Thyroid gland (tissue), 4 donors: ENCODE results near the gene APLP2. TPM values are rescaled to one million over a fixed set of nuclear protein-coding genes. Genes with fewer than 3 reads are reported as not detected.

Experiments used
- DNase-seq, 2 donors: peaks; one replicate each; pipeline ENCODE4 v3.0.0-alpha.2; 2019
- H3K27ac ChIP-seq, 3 donors: fragments of 200-600 bp; sonication (generic); 1 replicate in 2 of 3; 2 replicates in 1 of 3; pipeline ENCODE4 v1.5.1; 2016 to 2019; ENCODE audit warnings: mild to moderate bottlenecking in 1 of 3, moderate library complexity in 1 of 3
- H3K27me3 ChIP-seq: fragments of 200-600 bp; sonication (generic); one replicate; pipeline ENCODE4 v1.5.1; 2019
- H3K36me3 ChIP-seq, 2 donors: fragments of 200-600 bp; sonication (generic); one replicate each; pipeline ENCODE4 v1.5.1; 2016 to 2019
- H3K4me1 ChIP-seq, 2 donors: fragments of 200-600 bp; sonication (generic); one replicate each; pipeline ENCODE4 v1.5.1; 2017 to 2019
- H3K4me3 ChIP-seq, 3 donors: fragments of 200-600 bp; sonication (generic); replicated peaks in 1 of 3; 1 replicate in 2 of 3; 2 replicates in 1 of 3; pipeline ENCODE4 v1.5.1; 2016; ENCODE audit warnings: mild to moderate bottlenecking in 1 of 3
- H3K9me3 ChIP-seq: fragments of 200-600 bp; sonication (generic); one replicate; pipeline ENCODE4 v1.5.1; 2017
- CTCF ChIP-seq, 6 experiments: fragments of 200-600 bp in 3 of 6; fragments of 450-650 bp in 3 of 6; sonication (generic) in 3 of 6; IDR thresholded peaks; one replicate each; pipeline ENCODE4 v1.5.1; 2016 to 2019; ENCODE audit warnings: antibody characterized with exemption in 6 of 6, mild to moderate bottlenecking in 2 of 6, inconsistent platforms in 1 of 6, moderate library complexity in 1 of 6
- POLR2A ChIP-seq, 2 donors: fragments of 450-650 bp; IDR thresholded peaks; one replicate each; pipeline ENCODE4 v1.6.1; 2017; ENCODE audit warnings: antibody characterized with exemption in 2 of 2, mild to moderate bottlenecking in 2 of 2, moderate library complexity in 1 of 2
- WGBS, 2 donors: methylation state at CpG; one replicate each; pipeline ENCODE4 v1.1.5; 2017; 5-methylcytosine and 5-hydroxymethylcytosine counted together
- intact Hi-C: fragments of 100-400 bp; cut with DNase I; formaldehyde crosslinking; loops from one replicate; pipeline ENCODE4 v1.15.1; 2023
- total RNA-seq, 4 donors: library from RNA; depleted of rRNA; stranded (reverse); fragments of >200 nt; gene quantifications; one replicate each; pipeline ENCODE4 v1.2.3, GENCODE V29; 2016

Gene APLP2
- total RNA-seq, 4 donors from 2014 or later, result 782 to 1,078 (median 902) TPM

DNA sequence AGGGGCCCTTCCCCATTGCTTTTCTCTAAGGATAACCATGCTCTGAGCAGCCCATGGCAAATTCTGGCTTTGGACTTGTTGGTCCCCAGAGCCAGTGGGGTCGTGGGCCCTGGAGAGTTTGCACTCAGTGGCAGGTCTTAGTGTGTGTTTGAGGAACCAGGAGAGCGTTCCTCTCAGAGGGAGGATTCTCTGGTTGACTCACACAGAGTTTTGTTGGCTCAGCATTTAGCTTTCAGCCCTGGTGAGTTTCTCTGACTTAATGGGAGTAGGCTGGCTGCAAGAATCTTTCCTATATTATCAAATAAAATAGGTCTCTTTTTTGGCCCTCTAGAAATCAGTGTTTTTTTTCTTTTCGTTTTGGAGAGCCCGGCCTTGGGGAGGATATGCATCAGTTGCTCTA, 110.8 kb downstream of the APLP2 start:
- TF ChIP-seq POLR2A (IDR thresholded peaks at IDR 0.05) (no peak), CTCF (IDR thresholded peaks at IDR 0.05) (no peak)
- no peaks in the 10 kb centered on the region for H3K9me3 ChIP-seq
- intact Hi-C loops, result no loop called here
- peak overlapping the region; percentile 80 to 95 (median 90) for H3K27ac ChIP-seq
- no peak overlapping the region for H3K4me3 ChIP-seq
- 33 to 43% methylated on average over 4 of the region's 4 CpGs for WGBS, 2 donors
- DNase-seq, result peak; percentile 41 to 47
- no peaks in the 10 kb centered on the region for H3K36me3 ChIP-seq
- H3K27me3 ChIP-seq, result no peaks in the 10 kb centered on the region
- peaks cover 44 to 56% of the 10 kb centered on the region in 2 donors for H3K4me1 ChIP-seq

DNA sequence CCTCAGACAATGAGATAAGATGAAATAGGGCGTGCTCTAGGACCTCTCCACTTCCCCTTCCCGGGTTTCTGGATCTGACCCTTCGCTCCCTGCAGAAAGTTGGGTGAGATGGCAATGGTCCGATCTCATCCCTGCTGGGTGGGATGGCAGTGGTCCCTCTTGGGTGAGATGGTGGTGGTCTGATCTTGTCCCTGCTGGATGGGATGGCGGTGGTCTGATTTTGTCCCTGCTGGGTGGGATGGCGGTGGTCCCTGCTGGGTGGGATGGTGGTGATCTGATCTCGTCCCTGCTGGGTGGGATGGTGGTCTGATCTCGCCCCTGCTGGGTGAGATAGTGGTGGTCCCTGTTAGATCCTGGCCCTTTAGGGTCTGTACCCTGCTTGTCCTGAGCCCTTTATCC, 111.2 kb downstream of the APLP2 start:
- no peaks in the 10 kb centered on the region for H3K36me3 ChIP-seq
- peaks cover 44 to 56% of the 10 kb centered on the region in 2 donors for H3K4me1 ChIP-seq
- 61 to 68% methylated on average over 7 to 8 of the region's 8 CpGs for WGBS, 2 donors
- H3K4me3 ChIP-seq, result no peak overlapping the region
- H3K27me3 ChIP-seq, result no peaks in the 10 kb centered on the region
- H3K27ac ChIP-seq, result peak overlapping the region; percentile 80 to 95 (median 90)
- no peaks in the 10 kb centered on the region for H3K9me3 ChIP-seq
- intact Hi-C loops, result no loop called here
- DNase-seq, result no peak
- TF ChIP-seq CTCF (IDR thresholded peaks at IDR 0.05) (no peak), POLR2A (IDR thresholded peaks at IDR 0.05) (no peak)

DNA sequence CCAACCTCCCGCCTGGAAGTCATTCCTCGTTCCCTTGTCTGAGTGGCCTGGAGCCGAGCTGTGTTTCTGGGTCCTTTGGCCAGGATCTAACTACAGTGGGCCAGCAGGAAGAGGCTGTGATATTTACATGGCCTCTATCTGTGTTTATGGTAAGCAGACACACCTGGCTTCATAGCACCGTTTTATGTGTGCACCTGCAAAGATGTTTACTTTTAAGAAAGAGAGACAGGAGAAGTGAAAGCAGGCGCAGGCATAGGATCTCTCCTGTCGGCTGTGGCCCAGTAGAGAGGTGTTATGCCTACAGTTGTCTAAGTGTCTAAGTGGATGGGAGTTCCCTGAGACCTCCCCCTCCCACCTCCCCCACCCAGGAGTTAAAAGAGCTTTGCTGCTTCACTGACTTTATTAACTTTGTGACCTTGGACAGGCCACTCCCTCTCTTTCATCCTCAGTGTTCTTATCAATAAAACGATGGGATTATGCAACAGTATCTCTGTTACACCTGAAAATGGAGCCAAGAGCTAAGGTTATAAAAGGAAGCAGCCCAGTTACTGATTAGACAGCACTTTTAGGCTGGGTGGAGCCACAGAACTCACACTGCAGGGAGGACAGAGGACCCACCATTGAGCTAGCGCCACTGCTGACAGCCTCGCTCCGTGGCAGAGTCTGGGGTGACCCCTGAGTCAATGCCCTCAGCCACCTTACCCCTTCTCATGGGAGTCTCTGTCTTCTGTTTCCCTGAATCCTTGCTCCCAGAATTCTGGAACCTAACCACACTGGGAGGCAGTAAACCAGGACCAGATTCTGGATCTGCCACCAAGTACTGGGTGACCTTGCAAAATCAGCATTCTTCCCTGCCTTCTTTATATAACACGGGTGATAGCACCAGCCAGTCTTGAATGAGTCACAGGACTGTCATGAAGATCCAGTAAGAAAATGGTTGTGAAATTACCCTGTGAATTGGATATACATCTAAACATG, 111.9 kb downstream of the APLP2 start:
- Histone ChIP-seq H3K27me3 (no peaks in the 10 kb centered on the region), H3K4me3 (no peak overlapping the region), H3K27ac (peak overlapping the region; percentile 80 to 95 (median 90)), H3K9me3 (no peaks in the 10 kb centered on the region), H3K4me1 (peaks cover 44 to 56% of the 10 kb centered on the region in 2 donors), H3K36me3 (no peaks in the 10 kb centered on the region)
- TF ChIP-seq POLR2A (IDR thresholded peaks at IDR 0.05) (peak; percentile 11 to 45), CTCF (IDR thresholded peaks at IDR 0.05) (no peak)
- peak; percentile 66 to 77 for DNase-seq
- intact Hi-C loops, result no loop called here
- WGBS, 2 donors, result 28 to 45% methylated on average over 11 of the region's 11 CpGs

DNA sequence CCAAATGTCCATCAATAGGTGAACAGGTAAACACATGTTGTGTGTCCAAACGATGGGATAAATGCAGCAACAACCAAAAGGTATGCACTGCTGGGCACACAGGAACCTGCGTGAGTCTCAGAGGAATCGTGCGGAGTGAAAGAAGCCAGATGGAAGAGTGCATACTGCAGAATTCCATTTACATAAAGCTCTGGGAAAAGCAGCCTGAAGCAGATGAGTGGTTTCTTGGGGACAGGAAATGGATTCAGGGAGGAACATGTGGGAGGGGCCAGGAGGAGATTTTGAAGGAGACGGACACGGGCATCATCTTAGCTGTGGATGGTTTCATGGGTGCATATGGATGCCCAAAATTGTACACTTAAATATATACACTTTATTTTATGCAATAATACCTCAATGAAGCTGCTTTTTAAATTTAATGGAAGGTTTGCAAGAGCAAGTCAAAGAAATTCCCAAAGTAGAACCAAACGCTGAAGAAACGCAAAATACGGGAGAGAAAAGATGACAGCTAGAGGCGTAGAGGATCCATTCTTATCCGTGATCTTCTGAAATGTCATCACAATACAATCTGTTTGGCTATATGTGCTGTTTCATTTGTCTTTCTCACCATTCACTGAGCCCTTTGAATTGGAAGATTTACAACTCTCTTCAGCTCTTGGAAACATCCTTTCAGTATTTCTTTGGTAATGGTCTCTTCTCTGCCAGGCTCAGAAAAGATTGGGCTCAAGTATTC, 114.3 kb downstream of the APLP2 start:
- intact Hi-C loops, result no loop called here
- no peaks in the 10 kb centered on the region for H3K27me3 ChIP-seq
- no peaks in the 10 kb centered on the region for H3K9me3 ChIP-seq
- no peaks in the 10 kb centered on the region for H3K36me3 ChIP-seq
- no peak overlapping the region for H3K4me3 ChIP-seq
- TF ChIP-seq CTCF (IDR thresholded peaks at IDR 0.05) (no peak), POLR2A (IDR thresholded peaks at IDR 0.05) (no peak)
- no peak overlapping the region for H3K27ac ChIP-seq
- peaks cover 30 to 42% of the 10 kb centered on the region in 2 donors for H3K4me1 ChIP-seq
- WGBS, 2 donors, result 76 to 84% methylated on average over 11 of the region's 11 CpGs
- no peak for DNase-seq
